HG02840 (cell line): Measurements from ENCODE around the gene MYPOP.
"Not testable (repeated sequence)": the region's sequence is repeated elsewhere in the genome, so short reads cannot be mapped to it uniquely, and the experiment has no call there.

Source experiments
- ATAC-seq: cut with Tn5 transposase; IDR thresholded peaks from one replicate; pipeline ENCODE4 v1.9.1; 2021; ENCODE audit warnings: mild to moderate bottlenecking, moderate library complexity, moderate number of reproducible peaks; ENCODE audit not compliant: unreplicated experiment, low FRiP score

Gene MYPOP

GRCh38 chr19:45911291-45911690, 8.9 kb upstream of the MYPOP start:
- ATAC-seq: no peak

GRCh38 chr19:45908956-45909355, 6.5 kb upstream of the MYPOP start:
- no peak for ATAC-seq

- no peak for ATAC-seq
These were observed 3.8 kb upstream of the MYPOP start for GRCh38 chr19:45906221-45906620.

GRCh38 chr19:45905011-45905410, 2.6 kb upstream of the MYPOP start:
- ATAC-seq: no peak

GRCh38 chr19:45902651-45903625, 525 bp upstream of the MYPOP start:
- peak; percentile 89 for ATAC-seq

- ATAC-seq: no peak
These were observed 941 bp downstream of the MYPOP start for GRCh38 chr19:45901432-45901911.

GRCh38 chr19:45900738-45901431, 1.5 kb downstream of the MYPOP start:
- ATAC-seq: no peak

GRCh38 chr19:45899919-45900589, 2.4 kb downstream of the MYPOP start:
- no peak for ATAC-seq

GRCh38 chr19:45899253-45899652, 3.2 kb downstream of the MYPOP start:
- no peak for ATAC-seq

- no peak for ATAC-seq
These were observed 5.1 kb downstream of the MYPOP start for GRCh38 chr19:45897261-45897812.

- not testable (repeated sequence) for ATAC-seq
These were observed 6.3 kb downstream of the MYPOP start for GRCh38 chr19:45895983-45896599.

GRCh38 chr19:45895519-45895972, 6.9 kb downstream of the MYPOP start:
- ATAC-seq: no peak

GRCh38 chr19:45890877-45891276, 11.5 kb downstream of the MYPOP start:
- ATAC-seq: no peak

GRCh38 chr19:45889210-45889885, 13.1 kb downstream of the MYPOP start:
- ATAC-seq: no peak

GRCh38 chr19:45887200-45887710, 15.2 kb downstream of the MYPOP start:
- ATAC-seq: no peak

GRCh38 chr19:45886427-45887199, 15.8 kb downstream of the MYPOP start:
- peak; percentile 40 for ATAC-seq

GRCh38 chr19:45885556-45886426, 16.6 kb downstream of the MYPOP start, which contains the start of gene IRF2BP1:
Gene IRF2BP1 (minus strand): TSS chr19:45886141. CDS start chr19:45885774, 367 bp downstream.
- peak; percentile 43 for ATAC-seq
